ENCODE measurements around the gene PLA1A.
"Not testable (repeated sequence)": the region's sequence is repeated elsewhere in the genome, so short reads cannot be mapped to it uniquely, and the experiment has no call there.

PLA1A gene

DNA sequence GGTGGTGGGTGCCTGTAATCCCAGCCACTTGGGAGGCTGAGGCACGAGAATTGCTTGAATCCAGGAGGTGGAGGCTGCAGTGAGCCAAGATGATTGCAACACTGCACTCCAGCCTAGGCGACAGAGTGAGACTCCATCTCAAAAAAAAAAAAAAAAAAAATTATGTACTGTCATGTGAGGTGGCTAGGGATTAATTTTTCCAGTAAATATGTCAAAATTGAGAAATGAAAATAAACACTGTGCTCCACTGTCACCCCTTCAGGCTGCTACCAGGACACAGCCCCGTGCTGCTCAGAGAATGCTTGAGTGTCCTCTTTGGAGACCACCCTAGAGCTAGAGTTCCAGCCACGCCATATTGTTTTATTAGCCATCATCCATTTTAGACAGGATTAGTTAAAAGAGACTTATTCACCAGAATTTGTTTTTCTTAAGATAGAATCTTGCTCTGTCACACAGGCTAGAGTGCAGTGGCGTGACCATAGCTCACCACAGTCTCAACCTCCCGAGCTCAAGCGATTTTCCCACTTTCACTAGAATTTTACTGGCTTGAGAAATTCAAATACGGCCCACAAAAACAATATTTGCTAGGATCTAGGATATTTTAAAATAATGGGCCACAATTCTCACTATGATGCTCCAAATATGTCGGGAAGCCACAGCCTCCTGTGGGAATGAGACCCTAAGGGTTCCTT lies 38.9 kb upstream of the PLA1A start:
- H3K4me1 ChIP-seq (ENCODE audit: control insufficient read depth, insufficient read depth, low read length), result no peaks in the 10 kb centered on the region
- H3K9me3 ChIP-seq (ENCODE audit: control insufficient read depth, insufficient read depth, low read length), result no peaks in the 10 kb centered on the region
- H3K9ac ChIP-seq (ENCODE audit: low read depth, low read length), result no peak overlapping the region
- H3K36me3 ChIP-seq (ENCODE audit: control insufficient read depth, insufficient read depth, low read length), result no peaks in the 10 kb centered on the region
- no peak overlapping the region for H3K4me3 ChIP-seq (ENCODE audit: low read depth, low read length)
- no peaks in the 10 kb centered on the region for H3K27me3 ChIP-seq (ENCODE audit: control insufficient read depth, insufficient read depth, low read length)

DNA sequence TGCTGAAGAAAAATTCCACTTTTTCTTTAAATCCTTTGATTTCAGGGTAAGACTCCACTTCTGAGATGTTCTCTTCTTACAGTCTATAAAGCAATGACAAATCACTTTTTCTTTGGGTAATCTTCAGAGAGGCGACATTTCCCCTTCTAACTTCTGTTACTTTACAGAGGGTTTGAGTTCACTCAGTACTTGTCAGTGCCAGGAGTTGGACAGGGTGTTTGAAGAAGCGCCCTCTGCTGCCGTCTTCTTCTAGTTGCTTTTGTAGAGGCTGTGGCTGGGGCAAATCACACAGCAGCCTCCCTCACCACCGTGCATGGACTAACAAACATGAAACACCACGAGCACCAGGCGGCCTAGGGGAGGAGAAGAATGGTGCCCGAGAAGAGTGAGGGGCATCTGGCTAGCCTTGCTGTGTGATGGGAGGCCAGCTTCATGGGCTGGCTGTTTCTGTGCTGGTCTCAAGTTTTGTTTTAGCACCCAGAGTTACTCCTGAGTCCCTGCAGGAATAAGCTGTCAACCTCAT lies 38.2 kb upstream of the PLA1A start, which contains the start of gene CD80:
Gene CD80 (minus strand): TSS at position 174 of the 523 bp plus-strand sequence. CDS start 1,886 bp downstream, outside the sequence.
- Histone ChIP-seq H3K9me3 (ENCODE audit: control insufficient read depth, insufficient read depth, low read length) (no peaks in the 10 kb centered on the region), H3K9ac (ENCODE audit: low read depth, low read length) (no peak within 1 kb of the TSS), H3K36me3 (ENCODE audit: control insufficient read depth, insufficient read depth, low read length) (no peaks in the 10 kb centered on the region), H3K4me3 (ENCODE audit: low read depth, low read length) (no peak within 1 kb of the TSS), H3K4me1 (ENCODE audit: control insufficient read depth, insufficient read depth, low read length) (no peaks in the 10 kb centered on the region), H3K27me3 (ENCODE audit: control insufficient read depth, insufficient read depth, low read length) (no peaks in the 10 kb centered on the region)

DNA sequence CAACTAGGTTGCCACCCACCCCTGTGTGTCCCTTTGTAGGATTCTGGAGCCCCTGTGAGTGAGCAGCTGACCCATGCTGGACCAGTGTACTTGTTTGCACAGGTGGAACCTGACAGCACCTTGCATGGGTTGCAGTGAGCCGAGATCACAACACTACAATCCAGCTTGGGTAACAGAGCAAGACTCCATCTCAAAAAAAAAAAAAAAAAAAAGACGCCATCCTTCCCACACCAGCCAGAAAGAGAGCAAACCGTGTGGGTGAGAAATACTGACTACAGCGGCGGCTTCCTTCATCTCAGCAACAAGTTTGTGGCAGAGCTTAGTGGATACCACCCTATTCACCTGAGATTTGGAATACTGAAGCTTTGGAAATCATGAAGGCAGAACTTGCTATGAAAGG lies 37.5 kb upstream of the PLA1A start:
- no peaks in the 10 kb centered on the region for H3K36me3 ChIP-seq (ENCODE audit: control insufficient read depth, insufficient read depth, low read length)
- H3K4me1 ChIP-seq (ENCODE audit: control insufficient read depth, insufficient read depth, low read length), result no peaks in the 10 kb centered on the region
- no peak overlapping the region for H3K9ac ChIP-seq (ENCODE audit: low read depth, low read length)
- no peaks in the 10 kb centered on the region for H3K9me3 ChIP-seq (ENCODE audit: control insufficient read depth, insufficient read depth, low read length)
- H3K27me3 ChIP-seq (ENCODE audit: control insufficient read depth, insufficient read depth, low read length), result no peaks in the 10 kb centered on the region
- no peak overlapping the region for H3K4me3 ChIP-seq (ENCODE audit: low read depth, low read length)

DNA sequence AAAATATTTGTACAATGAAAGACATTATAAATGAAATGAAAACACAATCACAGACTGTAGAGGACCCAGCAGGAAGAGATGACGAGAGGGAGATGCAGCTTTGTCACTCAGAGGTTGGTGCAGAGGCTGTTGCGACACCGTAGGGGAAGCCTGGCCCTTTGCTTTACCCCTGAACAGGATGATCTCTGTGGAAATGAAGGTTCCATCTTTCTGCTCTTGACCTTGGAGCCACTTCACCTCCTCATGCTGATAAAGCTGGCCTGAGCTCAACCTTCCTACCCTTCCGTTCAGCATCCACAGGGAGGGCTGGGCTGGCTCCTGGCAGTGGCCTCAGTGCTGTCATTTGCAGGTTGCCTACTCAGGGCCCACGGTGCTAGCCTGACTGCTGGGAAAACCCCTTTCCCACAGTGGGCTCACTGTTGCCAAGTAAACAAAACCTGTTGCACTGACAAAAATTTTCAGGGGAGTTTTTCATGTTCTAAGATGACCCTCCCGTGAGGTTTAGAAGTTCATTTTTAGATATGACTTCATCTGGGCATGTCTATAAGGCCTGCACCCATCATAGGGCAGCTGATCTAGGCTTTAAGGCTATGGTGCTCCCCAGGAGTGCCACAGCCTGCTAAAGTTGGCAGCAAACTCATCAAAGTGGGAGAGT lies 35.3 kb upstream of the PLA1A start:
- H3K27me3 ChIP-seq (ENCODE audit: control insufficient read depth, insufficient read depth, low read length), result no peaks in the 10 kb centered on the region
- H3K9ac ChIP-seq (ENCODE audit: low read depth, low read length), result no peak overlapping the region
- no peaks in the 10 kb centered on the region for H3K4me1 ChIP-seq (ENCODE audit: control insufficient read depth, insufficient read depth, low read length)

DNA sequence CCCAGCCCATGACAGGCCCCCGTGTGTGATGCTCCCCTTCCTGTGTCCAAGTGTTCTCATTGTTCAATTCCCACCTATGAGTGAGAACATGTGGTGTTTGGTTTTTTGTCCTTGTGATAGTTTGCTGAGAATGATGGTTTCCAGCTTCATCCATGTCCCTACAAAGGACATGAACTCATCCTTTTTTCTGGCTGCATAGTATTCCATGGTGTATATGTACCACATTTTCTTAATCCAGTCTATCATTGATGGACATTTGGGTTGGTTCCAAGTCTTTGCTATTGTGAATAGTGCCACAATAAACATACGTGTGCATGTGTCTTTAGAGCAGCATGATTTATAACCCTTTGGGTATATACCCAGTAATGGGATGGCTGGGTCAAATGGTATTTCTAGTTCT lies 34.4 kb upstream of the PLA1A start:
- H3K36me3 ChIP-seq (ENCODE audit: control insufficient read depth, insufficient read depth, low read length); H3K4me3 ChIP-seq (ENCODE audit: low read depth, low read length); H3K9ac ChIP-seq (ENCODE audit: low read depth, low read length); H3K4me1 ChIP-seq (ENCODE audit: control insufficient read depth, insufficient read depth, low read length); H3K9me3 ChIP-seq (ENCODE audit: control insufficient read depth, insufficient read depth, low read length); H3K27me3 ChIP-seq (ENCODE audit: control insufficient read depth, insufficient read depth, low read length): not testable (repeated sequence)

More for the DNA sequence above, 35.3 kb upstream of the PLA1A start:
- Histone ChIP-seq H3K4me3 (ENCODE audit: low read depth, low read length) (no peak overlapping the region), H3K9me3 (ENCODE audit: control insufficient read depth, insufficient read depth, low read length) (no peaks in the 10 kb centered on the region), H3K36me3 (ENCODE audit: control insufficient read depth, insufficient read depth, low read length) (no peaks in the 10 kb centered on the region)

DNA sequence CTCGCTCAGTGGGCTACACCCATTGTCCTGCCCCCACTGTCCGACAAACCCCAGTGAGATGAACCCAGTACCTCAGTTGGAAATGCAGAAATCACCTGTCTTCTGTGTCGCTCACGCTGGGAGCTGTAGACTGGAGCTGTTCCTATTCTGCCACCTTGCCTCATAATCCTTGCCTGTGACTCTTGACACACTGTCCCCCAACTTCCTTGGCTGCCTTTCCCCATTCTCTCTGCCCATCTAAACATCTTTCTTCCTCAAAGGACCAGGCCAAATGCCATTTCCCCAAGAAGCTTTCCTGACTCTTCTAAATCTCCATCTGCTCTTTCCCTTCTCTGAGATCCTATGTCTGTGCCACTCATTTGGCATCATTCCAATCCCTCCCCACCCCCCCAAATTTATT lies 28.5 kb upstream of the PLA1A start:
- no peak overlapping the region for H3K9ac ChIP-seq (ENCODE audit: low read depth, low read length)
- no peak overlapping the region for H3K4me3 ChIP-seq (ENCODE audit: low read depth, low read length)
- no peaks in the 10 kb centered on the region for H3K36me3 ChIP-seq (ENCODE audit: control insufficient read depth, insufficient read depth, low read length)
- no peaks in the 10 kb centered on the region for H3K4me1 ChIP-seq (ENCODE audit: control insufficient read depth, insufficient read depth, low read length)
- peaks cover 2% of the 10 kb centered on the region for H3K27me3 ChIP-seq (ENCODE audit: control insufficient read depth, insufficient read depth, low read length)
- H3K9me3 ChIP-seq (ENCODE audit: control insufficient read depth, insufficient read depth, low read length), result no peaks in the 10 kb centered on the region

DNA sequence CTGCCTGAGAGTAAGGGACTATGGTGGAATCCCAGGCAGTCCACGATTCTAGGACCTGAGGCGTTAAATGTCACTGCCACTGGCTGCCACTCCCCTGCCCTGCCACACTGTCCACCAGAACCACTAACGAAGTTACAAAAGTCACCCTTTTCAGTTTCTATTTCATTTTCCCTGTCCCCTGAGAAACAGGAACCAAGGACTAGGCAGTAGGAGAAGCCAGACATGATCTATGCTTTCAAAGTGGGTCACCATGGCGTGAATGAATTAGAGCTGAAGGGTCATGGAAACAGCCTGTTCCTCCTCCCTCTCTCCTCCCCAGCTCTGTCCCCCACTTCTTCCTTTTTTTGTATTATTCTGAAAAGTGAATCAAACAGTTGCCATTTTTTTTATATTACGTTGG lies 27.5 kb upstream of the PLA1A start:
- Histone ChIP-seq H3K4me3 (ENCODE audit: low read depth, low read length) (no peak overlapping the region), H3K27me3 (ENCODE audit: control insufficient read depth, insufficient read depth, low read length) (peaks cover 2% of the 10 kb centered on the region), H3K4me1 (ENCODE audit: control insufficient read depth, insufficient read depth, low read length) (no peaks in the 10 kb centered on the region), H3K9ac (ENCODE audit: low read depth, low read length) (no peak overlapping the region), H3K9me3 (ENCODE audit: control insufficient read depth, insufficient read depth, low read length) (no peaks in the 10 kb centered on the region), H3K36me3 (ENCODE audit: control insufficient read depth, insufficient read depth, low read length) (no peaks in the 10 kb centered on the region)

DNA sequence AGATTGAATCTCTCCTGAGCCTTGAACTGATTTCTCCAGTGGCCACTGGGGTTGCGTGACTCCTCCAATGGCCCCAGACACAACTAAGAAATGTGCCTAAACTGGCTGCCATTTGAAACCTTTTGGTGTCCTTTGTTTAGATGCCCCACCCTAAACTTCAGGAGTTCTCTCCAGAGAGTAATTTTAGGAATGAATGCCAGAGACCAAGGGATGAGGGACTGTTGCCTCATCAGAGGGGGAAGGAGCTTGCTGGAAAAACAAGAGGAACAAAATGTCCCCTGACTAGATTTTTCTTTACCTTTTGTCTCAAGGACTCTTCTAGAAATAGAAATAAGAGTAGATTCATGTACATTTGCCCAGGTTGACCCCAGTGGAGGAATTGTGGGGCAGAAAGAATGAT lies 26.5 kb upstream of the PLA1A start:
- H3K9ac ChIP-seq (ENCODE audit: low read depth, low read length), result no peak overlapping the region
- H3K36me3 ChIP-seq (ENCODE audit: control insufficient read depth, insufficient read depth, low read length), result no peaks in the 10 kb centered on the region
- H3K4me1 ChIP-seq (ENCODE audit: control insufficient read depth, insufficient read depth, low read length), result no peaks in the 10 kb centered on the region
- no peak overlapping the region for H3K4me3 ChIP-seq (ENCODE audit: low read depth, low read length)
- H3K9me3 ChIP-seq (ENCODE audit: control insufficient read depth, insufficient read depth, low read length), result no peaks in the 10 kb centered on the region
- peaks cover 2% of the 10 kb centered on the region for H3K27me3 ChIP-seq (ENCODE audit: control insufficient read depth, insufficient read depth, low read length)

DNA sequence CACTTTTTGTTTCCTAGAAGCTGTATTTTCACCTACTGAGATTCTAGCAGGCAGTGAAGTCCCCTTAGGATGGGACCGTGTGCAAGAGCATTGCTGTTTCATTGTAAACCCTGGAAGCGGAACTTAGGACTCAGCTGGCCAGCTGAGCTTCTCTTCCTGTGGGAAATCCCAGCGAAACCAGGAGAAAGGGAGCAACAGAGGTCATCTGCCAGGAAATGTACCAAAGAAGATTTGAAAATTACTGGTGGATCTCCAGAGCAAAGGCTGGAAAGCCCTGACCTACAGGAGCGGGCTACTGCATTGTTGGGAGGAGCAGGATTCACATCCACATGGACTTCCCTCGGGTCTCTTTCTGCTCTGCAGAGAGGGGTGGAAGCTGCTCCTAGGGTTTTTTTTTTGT lies 26.0 kb upstream of the PLA1A start:
- H3K9me3 ChIP-seq (ENCODE audit: control insufficient read depth, insufficient read depth, low read length), result no peaks in the 10 kb centered on the region
- no peak overlapping the region for H3K4me3 ChIP-seq (ENCODE audit: low read depth, low read length)
- H3K27me3 ChIP-seq (ENCODE audit: control insufficient read depth, insufficient read depth, low read length), result peaks cover 2% of the 10 kb centered on the region
- H3K36me3 ChIP-seq (ENCODE audit: control insufficient read depth, insufficient read depth, low read length), result no peaks in the 10 kb centered on the region
- H3K4me1 ChIP-seq (ENCODE audit: control insufficient read depth, insufficient read depth, low read length), result no peaks in the 10 kb centered on the region
- H3K9ac ChIP-seq (ENCODE audit: low read depth, low read length), result no peak overlapping the region

DNA sequence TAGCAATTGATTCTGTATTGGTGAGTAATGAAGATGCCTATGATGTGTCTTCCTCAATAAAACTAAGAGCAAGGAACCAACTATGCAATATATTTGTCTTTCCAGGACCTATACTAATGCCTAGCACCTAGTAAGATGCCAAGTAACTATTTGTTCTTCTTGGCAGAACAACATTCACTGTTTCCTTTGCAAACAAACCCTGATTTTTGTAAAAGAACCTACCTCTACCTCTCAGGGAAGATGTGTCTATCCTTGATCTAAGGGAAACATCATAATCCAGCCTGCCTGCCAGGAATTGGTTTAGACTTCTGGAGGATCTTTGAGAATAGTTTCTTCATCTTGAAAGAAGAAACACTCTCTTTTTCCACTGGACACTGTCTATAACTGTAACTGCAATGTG lies 22.2 kb upstream of the PLA1A start:
- Histone ChIP-seq H3K36me3 (ENCODE audit: control insufficient read depth, insufficient read depth, low read length) (no peaks in the 10 kb centered on the region), H3K27me3 (ENCODE audit: control insufficient read depth, insufficient read depth, low read length) (peaks cover 21% of the 10 kb centered on the region), H3K9ac (ENCODE audit: low read depth, low read length) (no peak overlapping the region), H3K4me1 (ENCODE audit: control insufficient read depth, insufficient read depth, low read length) (peaks cover 4% of the 10 kb centered on the region), H3K9me3 (ENCODE audit: control insufficient read depth, insufficient read depth, low read length) (no peaks in the 10 kb centered on the region), H3K4me3 (ENCODE audit: low read depth, low read length) (no peak overlapping the region)

DNA sequence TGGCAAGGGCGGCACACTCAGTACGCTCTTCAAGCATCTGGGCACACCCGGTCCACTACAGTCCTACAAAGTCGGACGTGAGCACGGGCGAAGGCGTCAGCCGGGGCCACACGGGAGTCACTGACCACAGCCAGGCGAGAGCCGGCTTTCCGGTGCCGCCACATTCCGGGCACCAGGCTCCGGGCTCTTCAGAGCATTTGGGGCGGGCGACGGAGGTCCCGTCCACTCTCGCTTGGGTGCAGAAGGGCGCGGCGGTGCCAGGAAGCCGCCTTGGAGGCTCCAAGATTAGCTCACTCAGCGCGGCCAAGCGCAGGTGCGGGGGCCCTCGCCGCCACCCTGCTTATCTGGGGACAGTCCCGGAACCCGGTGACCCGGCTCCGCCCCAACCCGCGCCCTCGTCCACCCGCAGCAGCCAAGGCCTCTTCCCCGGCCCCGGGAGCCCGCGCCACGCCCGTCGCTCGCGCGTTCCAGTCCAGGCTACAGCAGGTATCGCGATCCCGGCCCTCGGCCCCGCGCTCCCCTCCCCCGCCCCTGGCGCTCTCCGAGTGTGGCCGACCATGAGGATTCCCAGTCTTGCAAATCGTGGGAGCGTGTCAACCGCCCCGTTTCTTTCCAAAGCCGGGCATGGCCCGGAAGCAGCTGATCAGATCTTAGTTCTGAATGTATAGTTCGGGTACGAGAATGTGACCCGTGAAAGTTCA lies 18.2 kb upstream of the PLA1A start, which contains the start of gene ADPRH:
Gene ADPRH (plus strand): TSS at position 127 of the 701 bp plus-strand sequence. CDS start 2,678 bp downstream, outside the sequence.
- Histone ChIP-seq H3K9ac (ENCODE audit: low read depth, low read length) (peak within 1 kb of the TSS; percentile 71), H3K4me1 (ENCODE audit: control insufficient read depth, insufficient read depth, low read length) (peaks cover 4% of the 10 kb centered on the region), H3K36me3 (ENCODE audit: control insufficient read depth, insufficient read depth, low read length) (no peaks in the 10 kb centered on the region), H3K4me3 (ENCODE audit: low read depth, low read length) (peak within 1 kb of the TSS; percentile 84), H3K27me3 (ENCODE audit: control insufficient read depth, insufficient read depth, low read length) (peaks cover 25% of the 10 kb centered on the region), H3K9me3 (ENCODE audit: control insufficient read depth, insufficient read depth, low read length) (no peaks in the 10 kb centered on the region)
